HepG2 (cell line): ENCODE data around the gene RPS6KA2.

Experiments
- CAMTA2 ChIP-seq: sonication (generic); formaldehyde crosslinking; IDR thresholded peaks from 2 replicates; pipeline ENCODE4 v1.4.0; 2020; ENCODE audit warnings: mild to moderate bottlenecking, missing genetic modification reagents, borderline replicate concordance
- CTCF ChIP-seq: sonication (generic); formaldehyde crosslinking; IDR thresholded peaks from 2 replicates; pipeline ENCODE4 v1.5.0; 2020; ENCODE audit warnings: mild to moderate bottlenecking, missing genetic modification reagents, moderate library complexity
- ELF1 ChIP-seq: sonication (generic); formaldehyde crosslinking; IDR thresholded peaks from 2 replicates; pipeline ENCODE4 v1.4.0; 2020; ENCODE audit warnings: missing genetic modification reagents
- FOXM1 ChIP-seq: sonication (generic); formaldehyde crosslinking; IDR thresholded peaks from 2 replicates; pipeline ENCODE4 v1.5.0; 2020; ENCODE audit warnings: missing genetic modification reagents
- GABPA ChIP-seq, 2 experiments: IDR thresholded peaks; 2 replicates each; pipeline ENCODE4 v1.6.1; 2011 to 2016; ENCODE audit warnings: low read depth in 2 of 2, low read length in 1 of 2, missing biosample characterization in 1 of 2, missing genetic modification characterization in 1 of 2
- JDP2 ChIP-seq: sonication (generic); formaldehyde crosslinking; IDR thresholded peaks from 2 replicates; pipeline ENCODE4 v1.8.1; 2022; ENCODE audit warnings: missing genetic modification reagents, borderline replicate concordance
- KDM5A ChIP-seq: fragments of 200-600 bp; sonication (generic); IDR thresholded peaks from 2 replicates; pipeline ENCODE4 v1.7.0; 2018; ENCODE audit warnings: antibody characterized with exemption, mild to moderate bottlenecking, low read length, borderline replicate concordance
- POLR2A ChIP-seq, 2 experiments: IDR thresholded peaks; 2 replicates each; pipeline ENCODE4 v1.6.1; 2011; ENCODE audit warnings: low read depth in 2 of 2, low read length in 2 of 2, mild to moderate bottlenecking in 1 of 2, moderate library complexity in 1 of 2; ENCODE audit not compliant: insufficient read depth in 1 of 2
- ZBTB1 ChIP-seq: sonication (generic); formaldehyde crosslinking; IDR thresholded peaks from 2 replicates; pipeline ENCODE4 v1.4.0; 2020; ENCODE audit warnings: missing genetic modification reagents, borderline replicate concordance
- ZBTB7B ChIP-seq: sonication (generic); formaldehyde crosslinking; IDR thresholded peaks from 2 replicates; pipeline ENCODE4 v1.4.0; 2020; ENCODE audit warnings: missing genetic modification reagents
- ZMAT5 ChIP-seq: sonication (generic); formaldehyde crosslinking; IDR thresholded peaks from 2 replicates; pipeline ENCODE4 v1.5.0; 2020; ENCODE audit warnings: mild to moderate bottlenecking, low read depth, missing genetic modification reagents, borderline replicate concordance
- ZZZ3 ChIP-seq: sonication (generic); formaldehyde crosslinking; IDR thresholded peaks from 2 replicates; pipeline ENCODE4 v1.4.0; 2020; ENCODE audit warnings: missing genetic modification reagents, mild to moderate bottlenecking, borderline replicate concordance

- no peak for TF ChIP-seq GABPA (IDR thresholded peaks at IDR 0.05; ENCODE audit: low read depth, low read length)
- no peak for TF ChIP-seq GABPA (CRISPR knock-in tag; IDR thresholded peaks at IDR 0.05; ENCODE audit: low read depth)
- no peak for TF ChIP-seq JDP2 (CRISPR knock-in tag)
- no peak for TF ChIP-seq CTCF (CRISPR knock-in tag)
- TF ChIP-seq KDM5A, result no peak
- TF ChIP-seq ZBTB7B (CRISPR knock-in tag), result no peak
- no peak for TF ChIP-seq FOXM1 (CRISPR knock-in tag)
- no peak for TF ChIP-seq ZBTB1 (CRISPR knock-in tag)
- TF ChIP-seq ELF1, result no peak
- no peak for TF ChIP-seq ZMAT5 (CRISPR knock-in tag)
- no peak for TF ChIP-seq CAMTA2 (CRISPR knock-in tag)
- no peak for TF ChIP-seq POLR2A (IDR thresholded peaks at IDR 0.05; ENCODE audit: insufficient read depth in 1 of 2, low read depth in 2 of 2, low read length in 2 of 2)
- no peak for TF ChIP-seq ZZZ3
Observed at GRCh38 chr6:166469426-166469961, 157.6 kb downstream of the RPS6KA2 start.
